ENCODE measurements around the gene BNIP2.
A peak's percentile ranks its signal among the peaks of the same experiment; 100 is the strongest.

Gene BNIP2

DNA sequence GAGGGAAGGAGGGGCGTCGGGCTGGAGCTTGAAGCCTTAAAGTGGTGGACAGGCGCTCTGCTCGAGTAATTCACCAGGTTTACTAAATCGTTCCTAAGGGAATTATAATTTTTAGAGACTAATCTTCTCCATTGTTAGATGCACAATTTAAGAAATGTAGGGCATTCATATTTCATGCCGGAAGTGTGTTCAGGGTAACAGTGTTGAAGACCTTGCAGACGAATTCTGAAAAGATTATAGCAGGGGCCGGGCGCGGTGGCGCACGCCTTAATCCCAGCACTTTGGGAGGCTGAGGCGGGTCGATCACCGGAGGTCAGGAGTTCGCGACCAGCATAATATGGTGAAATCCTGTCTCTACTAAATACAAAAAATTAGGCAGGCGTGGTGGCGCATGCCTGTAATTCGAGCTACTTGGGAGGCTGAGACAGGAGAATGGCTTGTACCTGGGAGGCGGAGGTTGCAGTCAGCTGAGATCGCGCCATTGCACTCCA lies 31.4 kb downstream of the BNIP2 start:
- Histone ChIP-seq H3K4me3 (ENCODE audit: low read depth, low read length) (peak overlapping the region; percentile 95), H3K27ac (peak overlapping the region; percentile 47), H3K4me1 (no peaks in the 10 kb centered on the region), H3K9ac (no peak overlapping the region), H3K27me3 (ENCODE audit: control insufficient read depth, insufficient read depth, low read length) (no peaks in the 10 kb centered on the region), H3K79me2 (peaks cover 3% of the 10 kb centered on the region), H3K9me3 (ENCODE audit: control insufficient read depth, low read length) (no peaks in the 10 kb centered on the region), H3K36me3 (ENCODE audit: control insufficient read depth, insufficient read depth, low read length) (no peaks in the 10 kb centered on the region), H2AFZ (peak overlapping the region; percentile 89), H3K4me2 (ENCODE audit: low read length) (peak overlapping the region; percentile 63)
- TF ChIP-seq, protein P1, sequence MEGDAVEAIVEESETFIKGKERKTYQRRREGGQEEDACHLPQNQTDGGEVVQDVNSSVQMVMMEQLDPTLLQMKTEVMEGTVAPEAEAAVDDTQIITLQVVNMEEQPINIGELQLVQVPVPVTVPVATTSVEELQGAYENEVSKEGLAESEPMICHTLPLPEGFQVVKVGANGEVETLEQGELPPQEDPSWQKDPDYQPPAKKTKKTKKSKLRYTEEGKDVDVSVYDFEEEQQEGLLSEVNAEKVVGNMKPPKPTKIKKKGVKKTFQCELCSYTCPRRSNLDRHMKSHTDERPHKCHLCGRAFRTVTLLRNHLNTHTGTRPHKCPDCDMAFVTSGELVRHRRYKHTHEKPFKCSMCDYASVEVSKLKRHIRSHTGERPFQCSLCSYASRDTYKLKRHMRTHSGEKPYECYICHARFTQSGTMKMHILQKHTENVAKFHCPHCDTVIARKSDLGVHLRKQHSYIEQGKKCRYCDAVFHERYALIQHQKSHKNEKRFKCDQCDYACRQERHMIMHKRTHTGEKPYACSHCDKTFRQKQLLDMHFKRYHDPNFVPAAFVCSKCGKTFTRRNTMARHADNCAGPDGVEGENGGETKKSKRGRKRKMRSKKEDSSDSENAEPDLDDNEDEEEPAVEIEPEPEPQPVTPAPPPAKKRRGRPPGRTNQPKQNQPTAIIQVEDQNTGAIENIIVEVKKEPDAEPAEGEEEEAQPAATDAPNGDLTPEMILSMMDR (IDR thresholded peaks at IDR 0.05), result no peak

DNA sequence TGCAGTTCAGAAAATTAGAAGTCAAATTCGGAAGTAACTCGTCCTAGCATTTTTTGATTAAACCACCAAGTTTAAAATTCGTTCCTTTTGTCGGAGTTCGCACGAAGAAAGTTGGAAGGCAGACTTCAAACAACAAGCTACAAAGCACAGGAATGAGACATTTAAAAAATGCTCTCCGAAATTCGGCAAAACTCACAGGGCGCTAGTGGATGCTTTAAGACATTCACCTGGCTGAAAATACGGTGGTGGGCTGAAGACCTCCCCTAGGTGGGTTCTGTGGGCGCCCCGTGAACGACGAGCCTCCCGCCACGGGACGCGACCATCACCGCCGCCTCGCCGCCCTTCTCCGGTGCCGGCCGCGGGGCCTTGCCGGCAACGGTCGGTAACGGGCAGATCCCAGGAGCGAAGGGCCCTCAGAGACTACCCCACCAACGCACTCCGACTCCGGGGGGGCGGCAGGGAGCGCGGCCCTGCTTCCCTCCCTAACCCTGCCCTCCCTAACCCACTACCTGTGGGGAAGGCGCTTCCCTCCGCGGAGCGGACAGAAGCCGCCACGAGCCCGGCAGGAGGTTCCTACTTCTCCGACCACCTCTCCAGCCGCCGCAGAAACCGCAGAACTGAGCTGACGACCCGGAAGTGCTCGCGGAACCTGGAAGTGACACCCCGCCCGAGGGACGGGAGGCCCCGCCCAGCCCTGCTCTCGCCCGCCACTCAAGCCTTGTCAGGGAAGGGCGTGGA lies 32.1 kb downstream of the BNIP2 start, which contains the start of gene GTF2A2:
Gene GTF2A2, minus strand, starts transcription at position 619 of the 738 bp plus-strand sequence. CDS start 5,238 bp downstream, outside the sequence.
- H3K27ac ChIP-seq, result peak within 1 kb of the TSS; percentile 47
- peak within 1 kb of the TSS; percentile 89 for H2AFZ ChIP-seq
- H3K9me3 ChIP-seq (ENCODE audit: control insufficient read depth, low read length), result no peaks in the 10 kb centered on the region
- TF ChIP-seq, protein P1 (IDR thresholded peaks at IDR 0.05), result no peak
- peak within 1 kb of the TSS; percentile 95 for H3K4me3 ChIP-seq (ENCODE audit: low read depth, low read length)
- H3K36me3 ChIP-seq (ENCODE audit: control insufficient read depth, insufficient read depth, low read length), result no peaks in the 10 kb centered on the region
- H3K9ac ChIP-seq, result peak within 1 kb of the TSS; percentile 61
- H3K4me2 ChIP-seq (ENCODE audit: low read length), result peak within 1 kb of the TSS; percentile 63
- H3K4me1 ChIP-seq, result no peaks in the 10 kb centered on the region
- no peaks in the 10 kb centered on the region for H3K27me3 ChIP-seq (ENCODE audit: control insufficient read depth, insufficient read depth, low read length)
- H3K79me2 ChIP-seq, result peaks cover 3% of the 10 kb centered on the region

DNA sequence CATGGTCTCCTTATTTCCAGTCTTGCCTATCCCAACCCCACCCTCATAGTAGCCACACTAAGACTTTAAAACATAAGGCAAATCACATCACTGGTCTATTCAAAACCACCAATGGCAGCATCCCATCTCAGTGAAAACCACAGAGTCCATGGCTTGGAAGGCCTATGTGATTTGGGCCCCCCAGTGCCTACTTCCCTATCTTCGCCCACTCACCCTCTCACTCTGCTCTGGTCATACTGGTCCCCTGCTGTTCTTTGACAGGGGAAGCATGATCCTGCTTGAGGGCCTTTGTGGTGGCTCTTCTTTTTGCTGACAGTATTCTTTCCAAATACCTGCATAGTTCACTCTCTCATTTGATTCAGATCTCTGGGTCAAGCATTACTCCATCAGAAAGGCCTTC lies 35.1 kb downstream of the BNIP2 start:
- TF ChIP-seq, protein P1 (IDR thresholded peaks at IDR 0.05), result no peak
- Histone ChIP-seq H3K79me2 (peaks cover 3% of the 10 kb centered on the region), H3K4me2 (ENCODE audit: low read length) (no peak overlapping the region), H3K27me3 (ENCODE audit: control insufficient read depth, insufficient read depth, low read length) (no peaks in the 10 kb centered on the region), H3K9ac (no peak overlapping the region), H2AFZ (no peak overlapping the region), H3K9me3 (ENCODE audit: control insufficient read depth, low read length) (no peaks in the 10 kb centered on the region), H3K4me3 (ENCODE audit: low read depth, low read length) (no peak overlapping the region), H3K36me3 (ENCODE audit: control insufficient read depth, insufficient read depth, low read length) (no peaks in the 10 kb centered on the region), H3K4me1 (no peaks in the 10 kb centered on the region), H3K27ac (no peak overlapping the region)

DNA sequence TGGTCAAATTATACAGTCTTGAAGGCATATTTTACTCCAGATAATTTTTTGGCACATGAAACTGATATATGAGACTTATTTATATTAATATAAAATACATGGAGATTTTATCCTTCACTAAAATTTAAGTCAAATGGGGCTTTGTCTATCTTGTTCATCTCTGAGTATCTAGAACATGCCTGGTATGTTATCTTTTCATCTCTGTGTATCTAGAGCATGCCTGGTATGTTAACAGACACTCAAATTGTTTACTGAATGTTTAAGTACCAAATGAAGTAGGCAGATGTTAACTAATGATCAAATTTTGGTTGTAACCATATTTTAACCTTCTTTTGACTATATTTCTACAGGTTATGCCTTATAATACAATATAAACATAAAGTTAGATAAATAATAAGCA lies 39.5 kb downstream of the BNIP2 start:
- TF ChIP-seq, protein P1 (IDR thresholded peaks at IDR 0.05), result no peak
- no peaks in the 10 kb centered on the region for H3K9me3 ChIP-seq (ENCODE audit: control insufficient read depth, low read length)
- H3K79me2 ChIP-seq, result no peaks in the 10 kb centered on the region
- no peak overlapping the region for H3K4me3 ChIP-seq (ENCODE audit: low read depth, low read length)
- H3K4me1 ChIP-seq, result no peaks in the 10 kb centered on the region
- no peak overlapping the region for H3K9ac ChIP-seq
- H3K36me3 ChIP-seq (ENCODE audit: control insufficient read depth, insufficient read depth, low read length), result no peaks in the 10 kb centered on the region
- H3K27me3 ChIP-seq (ENCODE audit: control insufficient read depth, insufficient read depth, low read length), result no peaks in the 10 kb centered on the region
- H2AFZ ChIP-seq, result no peak overlapping the region
- no peak overlapping the region for H3K27ac ChIP-seq
- H3K4me2 ChIP-seq (ENCODE audit: low read length), result no peak overlapping the region

All from parathyroid adenoma (tissue), 2 donors.